Posterior cingulate gyrus (tissue), 11 donors: Measurements from ENCODE around the gene P2RX1.

ENCODE experiments used
- DNase-seq, 10 donors: peaks; one replicate each; pipeline versions ENCODE4 v3.0.0 to v3.0.0-alpha.2; 2020 to 2021; ENCODE audit warnings: mixed read lengths in 3 of 10
- intact Hi-C: fragments of 100-400 bp; cut with DNase I; formaldehyde crosslinking; loops from one replicate; pipeline ENCODE4 v1.15.1; 2023

Gene P2RX1

GRCh38 chr17:3910420-3911270 is 5.6 kb downstream of the P2RX1 start:
- no peak for DNase-seq
- intact Hi-C loops = no loop called here

GRCh38 chr17:3909257-3909656 is 7.0 kb downstream of the P2RX1 start:
- DNase-seq = no peak
- intact Hi-C loops = no loop called here

GRCh38 chr17:3907483-3908216 is 8.6 kb downstream of the P2RX1 start:
- DNase-seq = no peak
- intact Hi-C loops = no loop called here

- intact Hi-C loops = no loop called here
- DNase-seq = no peak
Measured at GRCh38 chr17:3906881-3907280, 9.4 kb downstream of the P2RX1 start.

- intact Hi-C loops = no loop called here
- DNase-seq = no peak
Measured at GRCh38 chr17:3905017-3905520, 11.2 kb downstream of the P2RX1 start.

- no peak for DNase-seq
Measured at GRCh38 chr17:3904501-3904900, 11.8 kb downstream of the P2RX1 start.

GRCh38 chr17:3903881-3904290 is 12.4 kb downstream of the P2RX1 start:
- intact Hi-C loops = no loop called here
- no peak for DNase-seq

More at GRCh38 chr17:3904501-3904900, 11.8 kb downstream of the P2RX1 start:
- intact Hi-C loops = no loop called here

GRCh38 chr17:3903051-3903825 is 13.0 kb downstream of the P2RX1 start:
- intact Hi-C loops = no loop called here
- DNase-seq = no peak

- DNase-seq = no peak
- intact Hi-C loops = no loop called here
Measured at GRCh38 chr17:3900646-3901045, 15.6 kb downstream of the P2RX1 start.

GRCh38 chr17:3897731-3898130 is 18.5 kb downstream of the P2RX1 start:
- no peak for DNase-seq
- intact Hi-C loops = no loop called here

GRCh38 chr17:3896968-3897235 is 19.4 kb downstream of the P2RX1 start:
- DNase-seq = no peak
- intact Hi-C loops = no loop called here

- no peak for DNase-seq
- intact Hi-C loops = no loop called here
Measured at GRCh38 chr17:3896108-3896967, 19.9 kb downstream of the P2RX1 start.

GRCh38 chr17:3895354-3895753 is 20.9 kb downstream of the P2RX1 start:
- DNase-seq = no peak
- intact Hi-C loops = no loop called here

GRCh38 chr17:3894911-3895343 is 21.3 kb downstream of the P2RX1 start:
- intact Hi-C loops = no loop called here
- DNase-seq = no peak

GRCh38 chr17:3894188-3894587 is 22.1 kb downstream of the P2RX1 start:
- DNase-seq = no peak
- intact Hi-C loops = no loop called here

GRCh38 chr17:3893720-3894116 is 22.5 kb downstream of the P2RX1 start:
- DNase-seq = no peak
- intact Hi-C loops = no loop called here

GRCh38 chr17:3893003-3893719 is 23.1 kb downstream of the P2RX1 start, which contains the start of gene CAMKK1:
Gene CAMKK1 (minus strand): TSS chr17:3893053. CDS start chr17:3885687, 7,366 bp downstream.
- DNase-seq = peak; percentile 66 to 98 (median 86)
- intact Hi-C loops = no loop called here

- peak; percentile 43 to 97 (median 74) for DNase-seq
- intact Hi-C loops = no loop called here
Measured at GRCh38 chr17:3892095-3892998, 23.9 kb downstream of the P2RX1 start.
